Endothelial cell of umbilical vein (primary cell): ENCODE results near the gene AKAP13. TPM values are rescaled to one million over a fixed set of nuclear protein-coding genes. Genes with fewer than 3 reads are reported as not detected.

Experiments used
- BruUV-seq: library from RNA; stranded (reverse); fragments of 400-500 nt; replicated peaks from 2 replicates; lab custom pipeline; 2021; lab: Mats Ljungman, UMichigan
- CTCF ChIA-PET: fragments of 300-600, 350-600 bp; sonication (Branson Sonifier 250); formaldehyde crosslinking; loops from one replicate; lab custom pipeline; 2021; ENCODE audit warnings: antibody characterized with exemption, inconsistent platforms; lab: Charles Lee
- POLR2A ChIA-PET: fragments of 300-600, 350-600 bp; sonication (Branson Sonifier 250); formaldehyde crosslinking; loops from one replicate; lab custom pipeline; 2021; ENCODE audit warnings: antibody characterized with exemption, inconsistent platforms; lab: Charles Lee
- DNase-seq: peaks from one replicate; pipeline ENCODE4 v3.0.0-alpha.2; 2011; ENCODE audit warnings: low read depth, low spot score
- FAIRE-seq: peaks from 2 replicates; lab custom pipeline; 2011; peaks lifted over from hg19 to GRCh38; lab: Jason Lieb, UNC
- H2AFZ ChIP-seq: 2 replicates; pipeline ENCODE4 v1.6.0; 2012; ENCODE audit warnings: low read depth, low read length, control low read depth, inconsistent platforms
- H3K27ac ChIP-seq: 2 replicates; pipeline ENCODE4 v1.5.1; 2011; ENCODE audit warnings: low read depth, mild to moderate bottlenecking, control low read depth, low read length, moderate library complexity; ENCODE audit not compliant: insufficient read depth
- H3K27me3 ChIP-seq, 2 experiments: 2 replicates each; pipeline versions ENCODE4 v1.6.0 to v1.6.1; 2011; ENCODE audit warnings: low read length in 2 of 2, mixed read lengths in 1 of 2; ENCODE audit not compliant: control insufficient read depth in 2 of 2, insufficient read depth in 2 of 2
- H3K36me3 ChIP-seq, 2 experiments: 2 replicates in 1 of 2; 3 replicates in 1 of 2; pipeline ENCODE4 v1.5.1; 2011; ENCODE audit warnings: low read length in 2 of 2, mild to moderate bottlenecking in 1 of 2, moderate library complexity in 1 of 2; ENCODE audit not compliant: control insufficient read depth in 2 of 2, insufficient read depth in 2 of 2; ENCODE audit errors: extremely low read depth in 1 of 2
- H3K4me1 ChIP-seq: 3 replicates; pipeline ENCODE4 v1.5.1; 2011; ENCODE audit warnings: mild to moderate bottlenecking, low read length; ENCODE audit not compliant: control insufficient read depth, insufficient read depth; ENCODE audit errors: extremely low read depth
- H3K4me2 ChIP-seq: 2 replicates; pipeline ENCODE4 v1.6.1; 2011; ENCODE audit warnings: low read length, control low read depth, mixed read lengths; ENCODE audit not compliant: insufficient read depth
- H3K4me3 ChIP-seq, 3 experiments: fragments of 200-600 bp in 1 of 3; sonication (generic), shearing (Covaris generic) in 1 of 3; replicated peaks in 1 of 3; 2 replicates each; pipeline ENCODE4 v1.5.1; 2011 to 2016; ENCODE audit warnings: control low read depth in 3 of 3, low read length in 3 of 3, mild to moderate bottlenecking in 2 of 3, inconsistent platforms in 1 of 3, low read depth in 1 of 3, moderate library complexity in 1 of 3; ENCODE audit not compliant: insufficient read depth in 1 of 3
- H3K79me2 ChIP-seq: 2 replicates; pipeline ENCODE4 v1.6.0; 2012; ENCODE audit warnings: low read length, inconsistent platforms; ENCODE audit not compliant: control insufficient read depth, insufficient read depth
- H3K9ac ChIP-seq: replicated peaks from 2 replicates; pipeline ENCODE3; 2011; ENCODE audit warnings: low read length, control low read depth; ENCODE audit not compliant: insufficient read depth; ENCODE audit errors: extremely low read depth
- H3K9me1 ChIP-seq: replicated peaks from 3 replicates; pipeline ENCODE4 v1.6.0; 2011; ENCODE audit warnings: mild to moderate bottlenecking, low read length; ENCODE audit not compliant: control insufficient read depth, insufficient read depth; ENCODE audit errors: extremely low read depth
- H3K9me3 ChIP-seq: replicated peaks from 2 replicates; pipeline ENCODE4 v1.5.1; 2012; ENCODE audit warnings: low read length, inconsistent platforms; ENCODE audit not compliant: control insufficient read depth, insufficient read depth
- H4K20me1 ChIP-seq: replicated peaks from 2 replicates; pipeline ENCODE3; 2011; ENCODE audit warnings: mild to moderate bottlenecking, low read length; ENCODE audit not compliant: control insufficient read depth, insufficient read depth; ENCODE audit errors: extremely low read depth
- CTCF ChIP-seq, 2 donors: IDR thresholded peaks; 1 replicate in 1 of 2; 2 replicates in 1 of 2; pipeline ENCODE4 v1.5.1; 2011; ENCODE audit warnings: low read length in 2 of 2, mild to moderate bottlenecking in 2 of 2, moderate library complexity in 2 of 2, control low read depth in 1 of 2, inconsistent platforms in 1 of 2, low read depth in 1 of 2; ENCODE audit not compliant: insufficient read depth in 1 of 2; ENCODE audit errors: extremely low read depth in 1 of 2
- FOS ChIP-seq: IDR thresholded peaks from 2 replicates; pipeline ENCODE4 v1.6.1; 2011; ENCODE audit warnings: mild to moderate bottlenecking, low read length, moderate library complexity, borderline replicate concordance; ENCODE audit not compliant: insufficient read depth
- GATA2 ChIP-seq: IDR thresholded peaks from 2 replicates; pipeline ENCODE4 v1.7.0; 2011; ENCODE audit warnings: low read depth, mild to moderate bottlenecking, moderate library complexity, mixed read lengths, low read length; ENCODE audit not compliant: insufficient read length, insufficient read depth
- JUN ChIP-seq: IDR thresholded peaks from 2 replicates; pipeline ENCODE4 v1.6.1; 2011; ENCODE audit warnings: borderline replicate concordance, low read depth; ENCODE audit not compliant: insufficient read length, insufficient read depth
- MYC ChIP-seq: IDR thresholded peaks from one replicate; pipeline ENCODE4 v1.6.1; 2011; ENCODE audit warnings: mild to moderate bottlenecking, low read depth, low read length
- POLR2A ChIP-seq: IDR thresholded peaks from 2 replicates; pipeline ENCODE4 v1.6.1; 2012; ENCODE audit warnings: low read depth, mild to moderate bottlenecking, control low read depth, low read length
- POLR2AphosphoS5 ChIP-seq: IDR thresholded peaks from 2 replicates; pipeline ENCODE4 v1.6.1; 2012; ENCODE audit warnings: low read depth, mild to moderate bottlenecking, control low read depth, low read length, moderate library complexity; ENCODE audit not compliant: insufficient read depth
- dilution Hi-C: fragments of 300-500 bp; cut with MboI; formaldehyde crosslinking; loops from one replicate; pipeline ENCODE4 v1.15.0; 2019; ENCODE audit warnings: low sequenced_read_pairs; ENCODE audit not compliant: extremely low pct_ligation_motif_present
- intact Hi-C: fragments of 100-400 bp; cut with micrococcal nuclease; formaldehyde crosslinking; loops from one replicate; pipeline ENCODE4 v1.10.0; 2022
- polyA plus RNA-seq, 4 experiments: library from polyadenylated mRNA; depleted of rRNA in 3 of 4; stranded (reverse) in 3 of 4; unstranded in 1 of 4; fragments of >200 nt; gene quantifications; 2 replicates each; pipeline versions ENCODE4 v1.2.1 to v1.2.3, GENCODE V29; 2011 to 2012; ENCODE audit warnings: missing spikeins in 1 of 4
- total RNA-seq: library from RNA; stranded (reverse); gene quantifications from 2 replicates; pipeline ENCODE4 v1.2.3, GENCODE V29; 2021

Gene AKAP13
- total and polyA plus RNA-seq, 2 donors (not counting 3 experiments of a cell fraction or from before 2014, with no cell fraction given), result 22.8 to 87.8 TPM

GRCh38 chr15:85700767-85701166 lies 320.4 kb downstream of the AKAP13 start:
- no peaks in the 10 kb centered on the region for H3K9me1 ChIP-seq
- no peaks in the 10 kb centered on the region for H4K20me1 ChIP-seq
- no peak overlapping the region for H3K4me3 ChIP-seq
- peaks cover 12% of the 10 kb centered on the region for H3K4me1 ChIP-seq
- no peak for DNase-seq
- intact Hi-C loops, result loop anchor here (10.0 kb wide), 3 partner anchors 116 to 406 kb away; no protein-coding TSS in a partner anchor
- no peaks in the 10 kb centered on the region for H3K36me3 ChIP-seq
- H3K27me3 ChIP-seq, result no peaks in the 10 kb centered on the region
- no peak for FAIRE-seq
- no peak overlapping the region for H3K9ac ChIP-seq
- TF ChIP-seq GATA2 (no peak), FOS (no peak), JUN (no peak), POLR2AphosphoS5 (no peak), POLR2A (no peak), MYC (no peak), CTCF (IDR thresholded peaks at IDR 0.05; ENCODE audit: extremely low read depth in 1 of 2, insufficient read depth in 1 of 2, low read depth in 1 of 2, low read length in 2 of 2) (no peak)
- ChIA-PET POLR2A (no interaction called here), CTCF (no interaction called here)
- H2AFZ ChIP-seq, result no peak overlapping the region
- no peak overlapping the region for H3K27ac ChIP-seq
- H3K79me2 ChIP-seq, result no peaks in the 10 kb centered on the region
- dilution Hi-C loops, result no loop called here
- no peak overlapping the region for H3K4me2 ChIP-seq
- H3K9me3 ChIP-seq, result no peaks in the 10 kb centered on the region
- BruUV-seq, result no TSS peak
